ENCODE measurements around the gene ABHD3. TPM values are rescaled to one million over a fixed set of nuclear protein-coding genes. Genes with fewer than 3 reads are reported as not detected.

ABHD3 gene
- total and polyA plus RNA-seq, 2 experiments from 2014 or later, result 2.3 to 4.6 TPM

GRCh38 chr18:21605213-21605612 lies 99.4 kb downstream of the ABHD3 start:
- in situ Hi-C loops (cut with MboI), result no loop called here
- DNase-seq, result no peak
- Histone ChIP-seq H4K20me1 (ENCODE audit: insufficient read depth) (no peaks in the 10 kb centered on the region), H3K9ac (no peak overlapping the region), H3K79me2 (ENCODE audit: insufficient read depth) (0 out of 2 replicates have a peak, but pooled peaks cover 1% of the 10 kb centered on the region), H3K27me3 (replicated peaks; ENCODE audit: insufficient read depth) (no peaks in the 10 kb centered on the region), H3K4me3 (no peak overlapping the region), H3K9me3 (ENCODE audit: low read depth) (no peaks in the 10 kb centered on the region), H3K36me3 (ENCODE audit: low read depth) (no peaks in the 10 kb centered on the region), H3F3A (ENCODE audit: insufficient read depth) (no peaks in the 10 kb centered on the region), H2AFZ (peak overlapping the region; percentile 73), H3K4me2 (ENCODE audit: unreplicated experiment) (no peak overlapping the region), H3K4me1 (ENCODE audit: insufficient read depth) (no peaks in the 10 kb centered on the region), H3K27ac (no peak overlapping the region), H3K9me2 (ENCODE audit: insufficient read depth) (no peaks in the 10 kb centered on the region)
- no peak for TF ChIP-seq EZH2phosphoT487 (IDR thresholded peaks at IDR 0.05; ENCODE audit: insufficient read depth, low read depth)
- no peak for TF ChIP-seq EZH2 (IDR thresholded peaks at IDR 0.05; ENCODE audit: insufficient read depth, poor library complexity, severe bottlenecking)

- in situ Hi-C loops (cut with MboI), result no loop called here
- Histone ChIP-seq H3K4me1 (ENCODE audit: insufficient read depth) (no peaks in the 10 kb centered on the region), H3K36me3 (ENCODE audit: low read depth) (no peaks in the 10 kb centered on the region), H3K27ac (no peak overlapping the region), H3K9ac (no peak overlapping the region), H3K4me3 (no peak overlapping the region), H4K20me1 (ENCODE audit: insufficient read depth) (no peaks in the 10 kb centered on the region), H3K27me3 (replicated peaks; ENCODE audit: insufficient read depth) (no peaks in the 10 kb centered on the region), H3K4me2 (ENCODE audit: unreplicated experiment) (no peak overlapping the region), H3K9me3 (ENCODE audit: low read depth) (no peaks in the 10 kb centered on the region), H3K9me2 (ENCODE audit: insufficient read depth) (no peaks in the 10 kb centered on the region), H3K79me2 (ENCODE audit: insufficient read depth) (peaks cover 7% of the 10 kb centered on the region), H2AFZ (peak overlapping the region; percentile 73), H3F3A (ENCODE audit: insufficient read depth) (no peaks in the 10 kb centered on the region)
- peak; percentile 3 for DNase-seq
- TF ChIP-seq EZH2phosphoT487 (IDR thresholded peaks at IDR 0.05; ENCODE audit: insufficient read depth, low read depth) (no peak), EZH2 (IDR thresholded peaks at IDR 0.05; ENCODE audit: insufficient read depth, poor library complexity, severe bottlenecking) (no peak)
- WGBS, 2 experiments (ENCODE audit: low coverage in 1 of 2, low lambda C conversion rate in 2 of 2, missing lambda C conversion rate in 2 of 2), result 28 to 42% methylated on average over 2 of the region's 2 CpGs
Measured at GRCh38 chr18:21604671-21605070, 99.9 kb downstream of the ABHD3 start.

DNA sequence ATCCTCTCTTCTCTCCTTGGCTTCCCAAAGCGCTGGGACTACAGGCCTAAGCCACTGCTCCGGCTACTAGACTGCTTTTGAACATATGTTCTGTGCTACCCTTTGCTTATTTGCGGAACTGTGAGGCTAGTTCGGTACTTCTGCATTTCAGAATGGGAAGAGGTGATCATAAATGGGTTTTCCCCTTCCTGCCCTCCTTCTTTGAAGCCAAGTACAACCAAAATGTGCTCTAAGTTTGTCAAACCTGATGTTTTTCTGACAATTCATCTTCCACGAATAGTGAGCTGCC lies 102.3 kb downstream of the ABHD3 start:
- Histone ChIP-seq H3K9me3 (ENCODE audit: low read depth) (no peaks in the 10 kb centered on the region), H3K4me2 (ENCODE audit: unreplicated experiment) (no peak overlapping the region), H3K27ac (no peak overlapping the region), H3K4me3 (no peak overlapping the region), H3F3A (ENCODE audit: insufficient read depth) (no peaks in the 10 kb centered on the region), H3K9me2 (ENCODE audit: insufficient read depth) (no peaks in the 10 kb centered on the region), H3K9ac (no peak overlapping the region), H4K20me1 (ENCODE audit: insufficient read depth) (no peaks in the 10 kb centered on the region), H3K27me3 (replicated peaks; ENCODE audit: insufficient read depth) (no peaks in the 10 kb centered on the region), H2AFZ (no peak overlapping the region), H3K4me1 (ENCODE audit: insufficient read depth) (0 out of 2 replicates have a peak, but pooled peaks cover 6% of the 10 kb centered on the region), H3K79me2 (ENCODE audit: insufficient read depth) (peaks cover 31% of the 10 kb centered on the region), H3K36me3 (ENCODE audit: low read depth) (no peaks in the 10 kb centered on the region)
- TF ChIP-seq EZH2 (IDR thresholded peaks at IDR 0.05; ENCODE audit: insufficient read depth, poor library complexity, severe bottlenecking) (no peak), EZH2phosphoT487 (IDR thresholded peaks at IDR 0.05; ENCODE audit: insufficient read depth, low read depth) (no peak)
- DNase-seq, result no peak
- 96 to 97% methylated on average over 5 of the region's 5 CpGs for WGBS, 2 experiments (ENCODE audit: low coverage in 1 of 2, low lambda C conversion rate in 2 of 2, missing lambda C conversion rate in 2 of 2)
- in situ Hi-C loops (cut with MboI), result no loop called here

MicroRNAs within 50 kb of the gene (microRNA counts, 767-probe panel; counts per million panel counts)
- 447 counts per million, percentile 86 among the panel's probes with 10 or more counts for microRNA hsa-miR-320c

Small RNA genes within 50 kb of the gene (microRNA-seq; reads per million reads assigned to microRNA genes)
- 2.6 reads per million for gene MIR320C1 (ENCODE audit: borderline number of aligned reads)

Small RNA genes within 50 kb of the gene (small RNA-seq; reads per million reads assigned to genes)
- not detected for gene MIR320C1 (ENCODE audit: low read depth, low replicate concordance)
- gene RF00019 (ENCODE audit: low read depth, low replicate concordance), result not detected
- not detected for gene RF01241 (ENCODE audit: low read depth, low replicate concordance)

Other genes with a start within 250 kb of the ABHD3 start
- gene ESCO1, start 104.1 kb downstream of the ABHD3 start, total RNA-seq (2014; rRNA removed; shearing (Covaris generic)), result 8.5 and 9.5 TPM in 2 replicates
- 5.6 and 5.7 TPM in 2 replicates for gene ESCO1, start 104.1 kb downstream of the ABHD3 start, polyA plus RNA-seq (2016; fragmentation: Nextera tagmentation; extraction: Ambion mirVana)
- 8.9 and 16.2 TPM in 2 replicates for gene SNRPD1, start 92.5 kb downstream of the ABHD3 start, total RNA-seq (2014; rRNA removed; shearing (Covaris generic))
- 159 and 162 TPM in 2 replicates for gene SNRPD1, start 92.5 kb downstream of the ABHD3 start, polyA plus RNA-seq (2016; fragmentation: Nextera tagmentation; extraction: Ambion mirVana)
- gene MIB1, start 36.0 kb upstream of the ABHD3 start, total RNA-seq (2014; rRNA removed; shearing (Covaris generic)), result 39.0 and 45.1 TPM in 2 replicates
- 5.1 TPM in 2 replicates for gene MIB1, start 36.0 kb upstream of the ABHD3 start, polyA plus RNA-seq (2016; fragmentation: Nextera tagmentation; extraction: Ambion mirVana)